22Rv1 (cell line): Measurements from ENCODE around the gene CFAP46.

Experiments used
- H3K27ac ChIP-seq: fragments of 450-650 bp; 2 replicates; pipeline ENCODE4 v1.5.1; 2017
- CTCF ChIP-seq: fragments of 450-650 bp; IDR thresholded peaks from 2 replicates; pipeline ENCODE4 v1.5.1; 2017; ENCODE audit warnings: mild to moderate bottlenecking
- ZFX ChIP-seq: fragments of 450-650 bp; IDR thresholded peaks from 2 replicates; pipeline ENCODE4 v1.6.1; 2017; ENCODE audit warnings: antibody characterized with exemption, borderline replicate concordance

The CFAP46 gene

DNA sequence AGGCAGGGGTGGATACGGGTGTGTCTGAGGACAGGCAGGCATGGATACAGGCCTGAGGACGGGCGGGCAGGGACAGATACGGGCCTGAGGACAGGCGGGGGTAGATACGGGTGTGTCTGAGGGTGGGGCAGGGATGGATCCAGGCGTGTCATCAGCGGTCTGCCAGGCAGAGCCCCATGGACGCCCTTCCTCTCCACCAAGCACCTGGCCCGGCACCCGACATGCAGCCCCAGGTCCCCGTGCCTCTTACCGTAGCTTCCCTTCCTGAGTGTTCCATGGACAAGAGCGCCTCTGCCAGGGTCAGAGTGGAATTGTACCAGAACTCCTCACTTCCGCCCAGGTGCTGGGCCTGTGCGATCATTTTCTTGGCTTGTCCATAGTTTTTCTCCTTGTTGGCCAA lies 81.8 kb downstream of the CFAP46 start:
- TF ChIP-seq ZFX (no peak), CTCF (no peak; the same call in 1 of the 2 replicates)
- no peak overlapping the region for H3K27ac ChIP-seq

- TF ChIP-seq CTCF: no peak
- no peak for TF ChIP-seq ZFX
- no peak overlapping the region for H3K27ac ChIP-seq
These were observed 83.1 kb downstream of the CFAP46 start for GRCh38 chr10:132859084-132859855.

GRCh38 chr10:132858121-132859081 lies 84.0 kb downstream of the CFAP46 start:
- TF ChIP-seq ZFX (no peak), CTCF (no peak)
- no peak overlapping the region for H3K27ac ChIP-seq

DNA sequence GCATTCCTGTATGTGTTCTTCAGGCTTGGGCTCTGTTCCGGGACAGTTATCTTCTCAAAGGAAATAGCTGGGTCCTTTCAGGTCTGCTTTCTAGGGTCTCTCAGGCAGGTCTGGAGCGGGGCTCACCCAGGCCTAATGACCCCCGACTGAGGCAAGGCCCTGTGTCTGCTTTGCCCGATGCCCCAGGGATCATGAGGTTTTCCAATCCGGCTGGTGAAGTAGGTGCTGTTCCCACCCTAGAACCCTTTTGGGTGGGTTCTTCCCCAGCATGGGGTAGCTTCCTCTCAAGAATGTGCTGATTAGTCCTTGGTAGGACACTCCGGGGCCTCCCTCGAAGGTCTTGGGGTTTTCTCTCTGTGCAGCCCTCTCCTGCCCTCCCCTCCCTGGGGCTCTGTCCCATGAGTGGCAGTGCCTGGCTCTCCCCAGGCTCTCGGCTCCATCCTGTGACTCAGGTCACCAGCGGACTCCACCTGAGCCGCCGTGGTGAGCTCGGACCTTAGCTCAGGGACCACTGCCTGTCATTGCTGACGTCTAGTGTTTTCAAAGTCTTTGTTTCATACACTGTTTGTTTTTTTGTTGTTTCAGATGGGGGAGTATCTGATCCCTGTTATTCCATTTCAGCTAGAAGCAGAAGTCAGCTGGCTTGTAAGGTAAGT lies 85.4 kb downstream of the CFAP46 start:
- TF ChIP-seq CTCF (no peak), ZFX (no peak)
- no peak overlapping the region for H3K27ac ChIP-seq

- TF ChIP-seq ZFX: no peak
- H3K27ac ChIP-seq: no peak overlapping the region
These were observed 86.5 kb downstream of the CFAP46 start for GRCh38 chr10:132855889-132856288.

GRCh38 chr10:132851451-132851850 lies 90.9 kb downstream of the CFAP46 start:
- no peak for TF ChIP-seq ZFX
- H3K27ac ChIP-seq: no peak overlapping the region

GRCh38 chr10:132850896-132851295 lies 91.5 kb downstream of the CFAP46 start:
- no peak for TF ChIP-seq CTCF
- no peak for TF ChIP-seq ZFX
- H3K27ac ChIP-seq: no peak overlapping the region
